Activated CD8-positive, alpha-beta memory T cell treated with anti-CD3 and anti-CD28 coated beads, Interleukin-2, amount 50 U/mL, for 24 hours (primary cell): ENCODE data around the gene STXBP2.

Experiments used
- DNase-seq: peaks from one replicate; pipeline ENCODE4 v3.0.0-alpha.2; 2020; ENCODE audit errors: extremely low read depth

The STXBP2 gene

GRCh38 chr19:7612282-7613274, 24.3 kb upstream of the STXBP2 start:
- DNase-seq, result no peak

- DNase-seq, result no peak
These were observed 21.8 kb upstream of the STXBP2 start for GRCh38 chr19:7614859-7615741.

- no peak for DNase-seq
These were observed 19.7 kb upstream of the STXBP2 start for GRCh38 chr19:7617172-7617571.

GRCh38 chr19:7617735-7618134, 19.2 kb upstream of the STXBP2 start:
- no peak for DNase-seq

GRCh38 chr19:7618348-7618747, 18.6 kb upstream of the STXBP2 start:
- no peak for DNase-seq

- no peak for DNase-seq
These were observed 18.0 kb upstream of the STXBP2 start for GRCh38 chr19:7618771-7619510.

- DNase-seq, result no peak
These were observed 17.1 kb upstream of the STXBP2 start for GRCh38 chr19:7619671-7620441.

GRCh38 chr19:7620442-7621412, 16.2 kb upstream of the STXBP2 start:
- no peak for DNase-seq

GRCh38 chr19:7622933-7623685, 13.8 kb upstream of the STXBP2 start:
- no peak for DNase-seq

GRCh38 chr19:7623725-7624603, 12.9 kb upstream of the STXBP2 start:
- no peak for DNase-seq

- no peak for DNase-seq
These were observed 12.1 kb upstream of the STXBP2 start for GRCh38 chr19:7624810-7625209.

- no peak for DNase-seq
These were observed 11.0 kb upstream of the STXBP2 start for GRCh38 chr19:7625763-7626372.

- DNase-seq, result no peak
These were observed 9.7 kb upstream of the STXBP2 start for GRCh38 chr19:7627166-7627565.

GRCh38 chr19:7628589-7629311, 8.2 kb upstream of the STXBP2 start:
- no peak for DNase-seq

GRCh38 chr19:7629347-7630054, 7.4 kb upstream of the STXBP2 start, which contains the start of the genes PET100 and XAB2:
Gene PET100 (plus strand): TSS chr19:7629793. CDS start chr19:7629834, 41 bp downstream.
Gene XAB2 (minus strand): TSS chr19:7629545. CDS start chr19:7629527, 18 bp downstream.
- DNase-seq, result peak; percentile 89

GRCh38 chr19:7631577-7631976, 5.3 kb upstream of the STXBP2 start:
- no peak for DNase-seq
